Measurements from ENCODE around the gene GPRC5D.

GPRC5D gene

GRCh38 chr12:12893438-12893837 is 58.5 kb downstream of the GPRC5D start:
- H3K4me3 ChIP-seq (ENCODE audit: control insufficient read depth, low read depth, low read length): no peak overlapping the region
- no peak for DNase-seq (ENCODE audit: low read depth)
- TF ChIP-seq, protein P1, sequence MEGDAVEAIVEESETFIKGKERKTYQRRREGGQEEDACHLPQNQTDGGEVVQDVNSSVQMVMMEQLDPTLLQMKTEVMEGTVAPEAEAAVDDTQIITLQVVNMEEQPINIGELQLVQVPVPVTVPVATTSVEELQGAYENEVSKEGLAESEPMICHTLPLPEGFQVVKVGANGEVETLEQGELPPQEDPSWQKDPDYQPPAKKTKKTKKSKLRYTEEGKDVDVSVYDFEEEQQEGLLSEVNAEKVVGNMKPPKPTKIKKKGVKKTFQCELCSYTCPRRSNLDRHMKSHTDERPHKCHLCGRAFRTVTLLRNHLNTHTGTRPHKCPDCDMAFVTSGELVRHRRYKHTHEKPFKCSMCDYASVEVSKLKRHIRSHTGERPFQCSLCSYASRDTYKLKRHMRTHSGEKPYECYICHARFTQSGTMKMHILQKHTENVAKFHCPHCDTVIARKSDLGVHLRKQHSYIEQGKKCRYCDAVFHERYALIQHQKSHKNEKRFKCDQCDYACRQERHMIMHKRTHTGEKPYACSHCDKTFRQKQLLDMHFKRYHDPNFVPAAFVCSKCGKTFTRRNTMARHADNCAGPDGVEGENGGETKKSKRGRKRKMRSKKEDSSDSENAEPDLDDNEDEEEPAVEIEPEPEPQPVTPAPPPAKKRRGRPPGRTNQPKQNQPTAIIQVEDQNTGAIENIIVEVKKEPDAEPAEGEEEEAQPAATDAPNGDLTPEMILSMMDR (IDR thresholded peaks at IDR 0.05; ENCODE audit: control insufficient read depth, insufficient read depth, low read depth, low read length, missing control alignments): no peak

DNA sequence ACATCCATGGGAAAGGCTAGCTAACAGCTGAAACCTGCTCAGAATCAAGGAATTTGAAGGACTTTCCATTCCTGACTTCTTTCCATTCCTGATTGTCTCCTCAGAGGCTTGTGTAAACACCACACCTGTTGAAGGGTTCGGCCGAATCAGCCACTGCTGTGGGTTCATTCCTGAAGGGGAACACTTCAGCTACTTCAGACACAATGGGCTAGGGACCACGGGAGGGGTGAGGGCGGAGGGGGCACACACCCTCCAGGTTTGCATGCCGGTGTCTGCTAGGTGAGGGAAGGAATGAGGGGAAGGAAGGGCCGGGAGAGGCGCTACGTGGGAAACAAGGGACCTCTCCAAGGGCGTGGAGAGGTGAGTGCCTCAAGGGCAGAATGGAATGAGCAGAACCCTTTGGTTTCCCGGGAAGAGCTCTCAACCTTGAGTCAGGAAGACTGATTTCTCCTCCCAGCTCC is 59.3 kb downstream of the GPRC5D start:
- TF ChIP-seq, protein P1 (IDR thresholded peaks at IDR 0.05; ENCODE audit: control insufficient read depth, insufficient read depth, low read depth, low read length, missing control alignments): no peak
- DNase-seq (ENCODE audit: low read depth): no peak
- H3K4me3 ChIP-seq (ENCODE audit: control insufficient read depth, low read depth, low read length): peak overlapping the region; percentile 52

GRCh38 chr12:12891881-12892355 is 60.1 kb downstream of the GPRC5D start:
- H3K4me3 ChIP-seq (ENCODE audit: control insufficient read depth, low read depth, low read length): peak overlapping the region; percentile 52
- TF ChIP-seq, protein P1 (IDR thresholded peaks at IDR 0.05; ENCODE audit: control insufficient read depth, insufficient read depth, low read depth, low read length, missing control alignments): no peak

GRCh38 chr12:12891080-12891880 is 60.7 kb downstream of the GPRC5D start, which contains the start of gene GPRC5A:
TSS of gene GPRC5A (plus strand) at chr12:12891562. CDS start at chr12:12908250, 16,688 bp downstream.
- peak; percentile 83 for DNase-seq (ENCODE audit: low read depth)
- peak within 1 kb of the TSS; percentile 52 for H3K4me3 ChIP-seq (ENCODE audit: control insufficient read depth, low read depth, low read length)

More at GRCh38 chr12:12891881-12892355, 60.1 kb downstream of the GPRC5D start:
- DNase-seq (ENCODE audit: low read depth): no peak

More at GRCh38 chr12:12891080-12891880, 60.7 kb downstream of the GPRC5D start, which contains the start of gene GPRC5A:
- TF ChIP-seq, protein P1 (IDR thresholded peaks at IDR 0.05; ENCODE audit: control insufficient read depth, insufficient read depth, low read depth, low read length, missing control alignments): peak; percentile 40

All from AG09309 (cell line).